Measurements from ENCODE around the gene TIGD4.
A peak's percentile ranks its signal among the peaks of the same experiment; 100 is the strongest.
"Not testable (repeated sequence)": the region's sequence is repeated elsewhere in the genome, so short reads cannot be mapped to it uniquely, and the experiment has no call there.

The TIGD4 gene

DNA sequence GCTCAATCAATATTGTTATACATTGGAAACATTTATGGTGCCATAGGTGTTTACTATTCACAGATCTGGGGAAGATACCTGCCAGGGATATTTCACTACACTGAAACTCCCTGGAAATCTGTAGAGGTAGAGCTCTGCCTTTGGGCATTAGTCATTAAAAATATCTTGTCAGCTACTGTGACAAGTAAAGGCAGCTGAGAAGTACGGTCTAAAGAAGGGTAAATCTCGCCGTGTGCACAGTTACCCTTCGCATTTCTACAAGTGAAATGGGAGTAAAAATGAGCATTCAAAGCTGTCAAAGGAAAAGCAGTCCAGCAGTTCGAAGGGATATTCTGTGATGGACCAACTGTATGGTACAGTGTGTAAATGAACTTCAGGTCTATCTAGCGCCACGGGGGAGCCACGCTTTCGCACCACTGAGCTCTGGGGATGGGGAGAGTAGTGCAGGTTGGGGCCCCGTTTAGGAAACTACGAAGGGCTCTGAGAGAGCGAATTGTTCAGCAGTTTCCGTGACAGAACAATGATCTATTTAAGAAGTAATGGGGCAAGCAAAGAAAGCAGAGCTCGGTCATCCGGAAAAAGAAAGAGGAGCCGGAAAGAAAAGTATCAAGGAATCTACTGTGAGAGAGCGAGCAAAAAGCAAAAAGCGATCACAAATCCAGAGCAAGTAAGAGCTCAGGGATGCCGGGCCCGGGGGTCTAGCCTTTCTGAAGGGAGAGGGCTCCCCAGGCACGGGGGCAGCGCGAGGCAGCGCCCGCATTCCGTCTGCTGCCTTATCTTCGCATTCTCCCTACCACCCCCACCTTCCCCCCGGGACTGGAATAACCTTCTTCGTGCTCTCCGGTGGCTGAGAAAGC lies 646 bp downstream of the TIGD4 start:
- no peak for FAIRE-seq

DNA sequence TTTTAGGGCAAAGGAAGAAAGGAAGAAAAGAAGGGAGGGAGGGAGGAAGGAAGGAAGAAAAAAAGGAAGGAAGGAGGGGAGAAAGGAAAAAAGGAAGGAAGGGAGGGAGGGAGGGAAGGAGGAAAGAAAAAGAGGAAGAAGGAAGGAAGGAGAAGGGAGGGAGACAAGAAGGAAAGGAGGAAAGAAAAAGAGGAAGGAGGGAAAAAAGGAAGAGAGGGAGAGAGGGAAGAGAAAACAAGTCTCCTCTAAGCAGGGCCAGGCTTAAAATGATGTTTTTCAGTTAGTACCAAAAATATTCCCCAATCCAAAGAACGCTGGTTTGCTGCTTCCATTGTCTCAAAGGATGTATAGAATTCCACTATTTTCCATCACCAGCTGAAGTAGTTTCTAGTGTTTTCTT lies 2.0 kb downstream of the TIGD4 start:
- no peak for FAIRE-seq

DNA sequence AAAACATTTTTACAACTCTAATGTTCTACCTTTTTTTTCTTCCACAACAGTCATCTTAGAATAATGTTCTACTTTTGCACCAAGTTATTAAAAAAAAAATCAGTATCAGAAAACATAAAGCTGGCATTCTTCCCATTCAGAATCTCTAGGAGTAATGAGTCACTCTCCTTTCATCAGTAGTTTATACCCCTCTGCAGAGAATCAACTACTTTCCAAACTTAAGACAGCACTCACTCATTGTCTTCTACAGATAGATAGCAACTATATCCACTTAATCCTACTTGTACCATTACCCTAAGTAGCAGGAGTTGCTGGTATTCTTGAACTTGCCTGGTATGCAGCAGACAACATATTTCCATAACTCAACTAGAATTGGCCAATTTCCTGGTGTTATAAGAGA lies 3.2 kb downstream of the TIGD4 start:
- FAIRE-seq, result no peak

DNA sequence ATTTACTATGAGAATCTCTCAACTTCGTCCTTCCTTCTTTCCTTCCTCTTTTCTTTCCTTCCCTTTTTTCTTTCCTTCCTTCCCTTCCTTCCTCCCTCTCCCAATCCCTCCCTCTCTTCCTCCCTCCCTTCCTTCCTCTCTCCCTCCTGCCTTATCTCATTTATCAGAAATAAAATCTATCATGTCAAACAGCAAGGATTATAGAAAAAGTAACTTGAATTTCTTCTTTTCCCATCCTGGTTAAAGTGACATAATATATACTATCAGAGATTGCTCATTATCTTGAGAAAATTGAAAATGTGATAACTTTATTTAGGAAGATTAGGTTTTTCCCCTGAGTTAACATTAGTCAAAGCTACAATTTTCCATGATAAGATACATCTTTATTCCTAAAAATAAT lies 5.6 kb downstream of the TIGD4 start:
- FAIRE-seq, result no peak

DNA sequence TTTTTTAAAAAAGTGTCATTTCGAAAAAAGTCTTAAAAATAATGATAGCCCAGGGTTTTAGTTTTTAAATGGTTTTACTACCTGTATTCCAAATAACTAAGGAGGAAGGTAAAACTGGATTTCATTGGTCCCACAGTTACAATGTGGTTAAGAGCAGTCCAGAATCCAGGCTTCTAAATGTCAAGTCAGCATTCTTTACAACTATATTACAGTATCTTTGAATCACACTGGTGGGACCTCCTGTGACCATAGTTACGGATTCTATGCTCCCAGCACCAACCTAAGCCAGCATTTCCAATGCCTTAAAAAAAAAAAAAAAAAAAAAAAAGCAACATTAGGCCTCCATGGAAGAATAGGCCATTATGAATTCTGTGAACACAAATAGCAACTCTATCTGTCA lies 6.2 kb downstream of the TIGD4 start:
- no peak for FAIRE-seq

DNA sequence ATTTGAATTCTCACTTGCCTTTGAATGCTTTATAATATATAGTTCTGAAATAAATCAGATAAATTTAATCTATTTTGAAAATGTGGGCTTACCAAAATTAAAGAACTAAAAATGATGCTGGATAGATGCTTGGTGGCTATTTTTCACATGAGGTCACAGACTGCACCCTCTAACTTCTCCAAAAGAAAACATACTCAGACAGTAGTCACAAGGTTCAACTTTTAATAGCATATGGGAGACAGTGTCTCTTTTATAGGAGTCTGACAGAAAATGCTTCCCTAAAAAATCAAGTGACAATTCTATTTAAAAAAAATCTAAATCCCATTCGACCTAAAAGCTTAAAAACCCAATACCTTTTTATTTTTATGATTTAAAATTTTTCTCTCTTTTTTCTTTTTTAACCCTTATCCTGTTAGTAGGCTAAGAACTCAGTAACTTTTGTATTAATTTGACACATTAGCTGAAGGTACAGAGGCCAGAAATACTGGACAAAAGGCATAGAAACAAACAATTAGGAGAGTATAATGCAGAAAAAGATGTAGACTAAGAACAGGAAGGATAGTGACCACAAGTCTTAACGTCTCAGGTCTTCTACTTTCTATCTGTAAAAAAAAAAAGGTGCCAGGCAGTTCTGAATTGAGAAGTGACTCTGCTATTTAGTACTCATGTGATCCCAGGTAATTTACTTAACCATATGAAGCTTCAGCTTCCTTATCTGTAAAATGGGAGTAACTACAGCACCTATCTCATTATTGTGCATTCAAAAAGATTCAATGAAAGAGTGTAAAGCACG lies 7.6 kb downstream of the TIGD4 start:
- FAIRE-seq, result no peak

DNA sequence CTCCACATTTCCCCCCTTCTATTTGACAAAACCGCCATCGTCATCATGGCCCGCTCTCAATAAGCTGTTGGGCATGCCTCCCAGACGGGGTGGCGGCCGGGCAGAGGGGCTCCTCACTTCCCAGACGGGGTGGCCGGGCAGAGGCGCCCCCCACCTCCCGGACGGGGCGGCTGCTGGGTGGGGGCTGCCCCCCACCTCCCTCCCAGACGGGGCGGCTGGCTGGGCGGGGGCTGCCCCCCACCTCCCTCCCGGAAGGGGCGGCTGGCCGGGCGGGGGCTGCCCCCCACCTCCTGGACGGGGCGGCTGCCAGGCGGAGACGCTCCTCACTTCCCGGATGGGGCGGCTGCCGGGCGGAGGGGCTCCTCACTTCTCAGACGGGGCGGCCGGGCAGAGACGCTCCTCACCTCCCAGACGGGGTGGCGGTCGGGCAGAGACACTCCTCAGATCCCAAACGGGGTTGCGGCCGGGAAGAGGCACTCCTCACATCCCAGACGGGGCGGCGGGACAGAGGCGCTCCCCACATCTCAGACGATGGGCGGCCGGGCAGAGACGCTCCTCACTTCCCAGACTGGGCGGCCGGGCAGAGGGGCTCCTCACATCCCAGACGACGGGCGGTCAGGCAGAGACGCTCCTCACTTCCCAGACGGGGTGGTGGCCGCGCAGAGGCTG lies 14.3 kb downstream of the TIGD4 start:
- FAIRE-seq, result not testable (repeated sequence)

DNA sequence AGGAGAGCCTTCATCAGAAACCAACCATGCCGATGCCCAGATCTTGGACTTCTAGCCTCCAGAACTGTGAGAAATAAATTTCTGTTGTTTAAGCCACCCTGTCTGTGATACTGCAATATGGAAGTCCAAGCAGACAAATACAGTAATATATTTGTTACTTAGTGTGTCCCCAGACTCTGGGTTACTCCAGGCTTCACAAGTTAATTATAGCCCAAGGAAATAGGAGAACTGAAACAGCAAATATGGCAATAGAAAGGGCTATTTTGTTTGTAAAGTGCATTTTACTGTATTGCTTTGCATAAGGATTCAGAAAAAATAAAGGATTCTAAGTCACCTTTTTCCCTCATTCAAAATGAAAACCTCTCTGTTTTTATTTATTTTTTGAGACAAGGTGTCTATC lies 15.7 kb downstream of the TIGD4 start:
- FAIRE-seq, result no peak

DNA sequence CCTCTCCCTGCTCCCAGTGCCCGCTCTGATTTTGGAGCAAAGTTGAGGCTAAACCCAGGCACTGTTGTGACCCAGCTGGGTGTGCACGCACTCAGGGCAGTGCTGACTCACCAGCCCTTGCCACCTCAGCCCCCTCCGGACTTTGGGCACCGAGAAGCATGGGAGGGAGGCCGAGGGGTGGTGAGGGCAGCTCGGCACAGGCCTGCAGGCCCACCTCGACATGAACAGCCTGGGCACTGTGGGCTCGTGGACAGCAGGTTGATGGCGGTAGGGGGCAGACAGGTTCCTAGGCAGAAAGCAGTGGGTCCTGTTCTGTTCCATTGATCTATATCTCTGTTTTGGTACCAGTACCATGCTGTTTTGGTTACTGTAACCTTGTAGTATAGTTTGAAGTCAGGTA lies 30.9 kb downstream of the TIGD4 start:
- FAIRE-seq, result no peak

DNA sequence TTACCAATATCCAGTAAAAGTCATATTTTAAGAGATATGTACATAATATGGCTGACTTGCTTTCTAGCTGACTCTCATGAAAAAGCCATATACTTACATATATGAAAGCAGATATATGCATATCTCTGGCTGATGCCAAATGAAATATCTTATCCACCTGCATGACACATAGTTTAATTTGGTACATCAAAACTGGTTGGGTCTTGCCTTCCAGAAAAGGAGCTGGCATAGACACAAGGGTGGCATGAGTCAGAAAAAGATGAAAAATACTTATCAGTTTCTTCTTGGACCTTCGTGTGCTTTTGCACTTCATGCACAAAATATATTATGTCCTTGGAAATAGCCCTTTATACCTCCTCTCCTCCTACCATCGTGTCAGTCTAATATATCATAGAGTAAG lies 32.1 kb downstream of the TIGD4 start:
- no peak for FAIRE-seq

DNA sequence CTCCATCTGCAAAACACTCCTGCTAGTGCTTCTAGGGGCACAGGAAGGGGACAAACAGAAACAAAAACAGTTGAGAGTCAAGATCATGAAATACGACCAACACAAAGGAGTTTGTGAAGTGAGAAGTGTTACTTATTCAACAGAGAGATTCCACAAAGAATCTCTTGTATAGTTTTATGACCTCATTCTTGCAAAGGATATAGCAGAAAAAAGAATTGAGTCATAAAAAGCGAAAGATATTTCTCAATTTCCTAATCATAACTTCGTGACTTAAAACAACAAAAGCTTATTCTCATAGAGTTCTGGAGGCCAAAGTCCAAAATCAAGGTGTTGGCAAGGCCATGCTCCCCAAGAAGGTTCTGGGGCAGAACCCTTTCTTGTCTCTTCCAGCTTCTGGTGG lies 40.7 kb downstream of the TIGD4 start:
- no peak for FAIRE-seq

DNA sequence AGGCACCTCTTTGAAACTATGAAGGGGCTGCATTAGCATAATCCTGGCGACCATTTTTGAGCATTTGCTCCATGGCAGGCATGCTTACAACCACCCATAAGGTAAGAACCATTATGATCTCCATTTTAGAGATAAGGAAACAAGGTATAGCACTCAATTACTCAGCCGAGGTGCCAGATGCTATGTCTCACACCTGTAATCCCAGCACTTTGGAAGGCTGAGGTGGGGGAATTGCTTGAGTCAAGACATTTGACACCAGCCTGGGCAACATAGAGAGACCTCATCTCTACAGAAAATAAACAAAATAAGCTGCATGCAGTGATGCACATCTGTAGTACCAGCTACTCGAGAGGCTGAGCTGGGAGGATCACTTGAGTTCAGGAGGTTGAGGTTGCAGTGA lies 43.6 kb downstream of the TIGD4 start:
- no peak for FAIRE-seq

DNA sequence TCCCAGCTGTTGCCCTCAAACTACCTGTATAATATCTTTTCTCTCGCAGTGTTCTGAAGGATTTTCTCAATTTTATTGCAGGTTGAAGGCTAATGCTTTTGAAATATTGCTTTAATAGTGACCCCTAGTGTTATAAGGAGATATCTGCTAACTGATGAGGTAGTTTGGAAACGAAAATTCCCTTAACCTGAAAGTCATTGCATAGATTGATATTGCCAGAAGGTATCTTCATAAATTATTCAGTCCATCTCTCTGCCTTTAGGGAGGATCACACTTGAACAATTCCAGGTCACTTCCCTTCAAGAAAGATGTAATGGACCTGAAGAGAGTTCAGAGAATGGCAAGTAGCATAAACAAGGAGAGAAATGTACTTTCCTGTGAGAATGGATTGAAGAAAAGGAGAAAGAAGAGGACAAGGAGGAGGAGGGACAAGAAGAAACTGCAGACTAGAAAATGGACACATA lies 44.1 kb downstream of the TIGD4 start:
- peak; percentile 47 for FAIRE-seq

DNA sequence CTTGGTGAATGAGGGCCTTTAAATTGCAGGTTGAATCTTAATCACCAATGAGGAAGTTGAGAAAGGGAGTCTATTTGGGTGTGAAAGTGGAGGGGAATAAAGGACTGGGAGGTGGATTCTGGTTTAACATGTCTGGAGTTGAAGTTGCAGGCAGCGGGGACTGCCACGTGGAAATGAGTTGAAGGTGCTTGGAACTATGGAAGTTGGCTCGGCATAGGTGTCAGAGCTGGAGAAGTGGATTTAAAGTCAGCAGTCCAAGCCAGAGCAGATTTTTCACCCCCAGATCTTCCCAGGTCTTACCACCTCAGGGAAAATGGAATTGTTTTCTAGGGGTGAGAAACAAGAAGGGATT lies 44.9 kb downstream of the TIGD4 start:
- no peak for FAIRE-seq

DNA sequence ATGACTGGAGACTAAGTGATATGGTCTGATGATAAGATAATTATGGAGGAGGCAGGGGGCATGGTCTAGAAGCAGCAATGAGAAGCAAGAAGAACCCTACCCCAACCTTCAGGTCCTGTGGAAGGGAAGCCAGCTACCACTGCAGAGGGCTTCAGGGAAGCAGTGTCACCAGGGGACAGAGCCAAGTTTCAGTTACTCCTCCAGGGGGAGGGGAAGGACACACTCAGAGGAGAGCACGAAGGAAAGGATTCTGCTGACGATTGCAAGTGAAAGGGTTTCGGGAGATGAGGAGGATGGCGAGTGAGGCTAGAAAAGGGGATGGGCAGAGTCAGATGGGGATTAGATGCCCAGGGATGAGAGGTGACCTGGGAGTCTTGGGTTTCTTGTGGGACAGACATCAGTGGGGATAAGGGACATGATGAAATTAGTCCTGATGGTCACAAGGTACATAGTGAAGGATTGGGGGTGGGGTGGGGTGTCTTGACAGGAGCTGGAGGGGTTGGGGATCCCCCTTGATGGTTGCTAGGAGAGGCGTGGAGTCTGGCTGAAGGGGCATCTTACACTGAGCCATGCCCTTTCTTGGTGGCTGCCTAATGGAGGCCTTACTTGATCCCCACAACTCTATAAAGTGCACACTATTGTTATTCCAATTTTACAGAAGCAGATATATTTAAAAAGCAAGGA lies 45.4 kb downstream of the TIGD4 start:
- no peak for FAIRE-seq

DNA sequence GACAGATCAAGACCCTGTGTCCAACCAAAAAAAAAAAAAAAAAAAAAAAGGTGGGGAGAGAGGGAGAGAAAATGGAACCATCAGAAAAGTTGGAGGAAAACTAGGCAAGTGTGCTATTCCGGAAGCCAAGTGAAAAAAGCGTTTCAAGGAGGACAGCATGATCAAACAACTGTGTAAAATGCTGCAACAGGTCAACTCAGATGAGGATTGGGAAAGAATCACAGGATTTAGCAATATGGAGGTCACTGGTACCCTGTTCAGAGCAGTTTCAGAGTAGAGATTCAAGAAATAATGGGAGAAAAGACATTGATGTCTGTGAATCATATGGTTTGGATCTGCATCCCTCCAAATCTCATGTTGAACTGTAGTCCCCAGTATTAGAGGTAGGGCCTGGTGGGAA lies 47.5 kb downstream of the TIGD4 start:
- FAIRE-seq, result no peak

DNA sequence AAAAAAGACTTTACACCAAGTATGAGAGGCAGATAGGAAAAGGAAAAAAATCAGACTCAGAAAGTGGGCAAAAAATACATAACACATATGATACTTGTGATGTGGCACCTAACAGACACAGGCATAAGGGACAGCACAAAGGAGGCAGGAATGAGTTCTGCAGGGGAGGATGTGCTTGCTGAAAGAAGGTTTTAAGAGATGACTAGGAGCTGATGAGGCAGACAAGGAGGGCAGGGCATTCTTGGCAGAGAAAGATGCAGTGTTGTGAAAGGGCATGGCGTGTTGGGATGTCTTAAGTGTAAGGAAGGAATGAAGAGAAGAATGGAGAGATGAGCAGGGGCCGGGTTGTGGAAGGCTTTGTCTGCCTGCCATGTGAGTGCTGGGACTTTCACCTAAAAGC lies 50.1 kb downstream of the TIGD4 start:
- FAIRE-seq, result no peak

DNA sequence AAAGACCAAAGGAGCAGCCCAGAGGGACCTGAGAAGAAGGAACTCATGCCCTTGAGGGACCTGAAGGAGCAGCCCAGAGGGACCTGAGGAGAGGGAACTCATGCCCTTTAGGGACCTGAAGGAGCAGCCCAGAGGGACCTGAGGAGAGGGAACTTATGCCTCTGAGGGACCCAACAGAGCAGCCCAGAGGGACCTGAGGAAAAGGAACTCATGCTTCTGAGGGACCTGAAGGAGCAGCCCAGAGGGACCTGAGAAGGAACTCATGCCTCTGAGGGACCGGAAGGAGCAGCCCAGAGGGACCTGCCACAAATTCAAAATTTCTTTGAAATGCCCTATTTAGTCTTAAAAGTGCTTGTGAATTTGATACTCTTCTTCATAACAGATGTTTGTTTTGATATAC lies 51.2 kb downstream of the TIGD4 start:
- no peak for FAIRE-seq

DNA sequence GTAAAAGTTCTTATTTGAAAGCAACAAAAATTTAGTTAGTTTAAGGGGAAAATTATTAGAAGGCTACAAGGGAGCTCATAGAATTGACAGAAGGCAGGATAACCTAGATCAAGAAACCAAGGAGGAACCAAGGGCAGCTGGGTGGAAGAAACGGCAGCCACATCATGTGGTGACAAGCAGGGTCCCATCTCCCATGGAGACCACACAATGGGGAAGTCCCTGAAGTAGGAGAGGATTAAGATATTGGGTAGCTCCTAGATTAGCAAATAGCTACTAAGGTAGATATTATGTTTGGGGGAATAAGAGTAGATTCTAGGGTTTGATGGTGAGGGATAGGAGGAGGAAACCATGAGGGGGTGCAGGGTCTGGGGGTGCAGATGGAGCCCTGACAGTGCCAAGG lies 51.7 kb downstream of the TIGD4 start:
- no peak for FAIRE-seq

DNA sequence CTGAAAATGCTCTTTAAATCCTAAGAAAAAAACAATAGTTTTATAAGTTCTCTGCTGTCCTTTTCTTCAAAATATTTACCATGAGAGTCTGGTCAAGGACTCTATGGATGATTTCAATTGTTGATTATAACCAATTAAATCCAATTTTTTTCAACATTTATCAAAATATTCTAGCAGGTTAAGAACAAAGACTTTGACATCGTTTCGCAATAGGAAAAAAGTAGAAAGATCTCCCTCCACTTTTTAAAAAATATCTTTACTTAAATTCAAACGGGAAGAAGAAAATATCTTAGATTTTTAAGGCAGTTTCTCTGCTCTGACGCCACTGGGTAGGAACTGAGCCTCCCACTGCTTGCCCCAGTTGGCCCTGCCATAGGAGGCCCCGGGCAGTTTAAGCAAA lies 55.0 kb downstream of the TIGD4 start:
- FAIRE-seq, result no peak

DNA sequence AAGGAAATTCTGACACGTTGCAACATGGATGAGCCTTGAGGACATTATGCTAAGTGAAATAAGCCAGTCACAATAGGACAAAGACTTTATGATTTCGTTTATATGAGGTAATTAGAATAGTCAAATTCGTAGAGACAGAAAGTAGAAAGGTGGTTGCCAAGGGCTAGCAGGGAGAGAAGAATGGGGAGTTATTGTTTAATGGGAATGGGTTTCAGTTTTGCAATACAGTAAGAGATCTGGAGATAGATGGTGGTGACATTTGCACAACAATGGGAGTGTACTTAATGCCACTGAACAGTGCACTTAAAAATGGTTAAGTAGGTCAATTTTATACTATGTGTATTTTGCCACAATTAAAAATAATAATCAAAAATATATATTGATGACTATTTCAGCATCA lies 56.3 kb downstream of the TIGD4 start:
- FAIRE-seq, result no peak

DNA sequence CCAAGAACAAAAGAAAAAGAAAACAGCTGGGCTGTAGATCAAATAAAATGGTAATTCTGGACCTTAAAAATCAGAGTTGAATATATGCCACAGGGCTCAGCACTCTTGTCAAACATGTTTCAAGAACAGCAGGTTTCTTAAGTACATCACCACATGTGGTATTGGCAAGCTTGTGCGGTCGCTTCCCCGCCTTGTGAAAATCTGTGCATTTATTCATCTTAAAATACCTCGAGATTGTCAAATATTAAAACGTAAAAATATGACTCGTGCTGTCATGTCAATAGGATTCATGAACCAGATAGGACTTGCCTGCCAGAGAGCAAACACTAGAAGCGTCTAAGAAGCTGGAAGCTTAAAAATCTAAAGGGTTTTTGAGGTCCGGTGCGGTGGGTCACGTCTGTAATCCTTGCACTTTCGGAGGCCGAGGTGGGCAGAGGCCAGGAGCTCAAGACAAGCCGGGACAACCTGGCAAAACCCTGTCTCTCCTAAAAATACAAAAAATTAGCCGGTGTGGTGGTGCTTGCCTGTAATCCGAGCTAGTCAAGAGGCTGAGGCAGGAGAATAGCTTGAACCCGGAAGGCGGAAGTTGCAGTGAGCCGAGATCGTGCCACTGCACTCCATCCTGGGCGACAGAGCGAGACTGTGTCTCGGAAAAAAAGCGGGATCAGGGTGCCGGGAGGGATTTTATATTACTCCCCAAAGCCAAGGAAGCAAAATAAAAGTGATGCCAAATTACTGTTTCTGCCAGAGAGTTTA lies 59.6 kb downstream of the TIGD4 start:
- no peak for FAIRE-seq

Data from colon (tissue), 2 donors.